Renal cortex interstitium (tissue), 11 donors: ENCODE data around the gene HCFC2. TPM values are rescaled to one million over a fixed set of nuclear protein-coding genes. Genes with fewer than 3 reads are reported as not detected.

Experiments
- DNase-seq, 11 donors: peaks; one replicate each; pipeline ENCODE4 v3.0.0-alpha.2; 2013; ENCODE audit warnings: low read depth in 9 of 11, low spot score in 4 of 11; ENCODE audit errors: extremely low read depth in 1 of 11
- polyA plus RNA-seq, 3 donors: library from polyadenylated mRNA; unstranded; fragments of 120-200 nt; gene quantifications; one replicate each; pipeline ENCODE4 v1.2.1, GENCODE V29; 2013; ENCODE audit not compliant: insufficient read length in 3 of 3

The HCFC2 gene
- polyA plus RNA-seq, 3 donors, result 14.8 to 19.0 (median 16.2) TPM

DNA sequence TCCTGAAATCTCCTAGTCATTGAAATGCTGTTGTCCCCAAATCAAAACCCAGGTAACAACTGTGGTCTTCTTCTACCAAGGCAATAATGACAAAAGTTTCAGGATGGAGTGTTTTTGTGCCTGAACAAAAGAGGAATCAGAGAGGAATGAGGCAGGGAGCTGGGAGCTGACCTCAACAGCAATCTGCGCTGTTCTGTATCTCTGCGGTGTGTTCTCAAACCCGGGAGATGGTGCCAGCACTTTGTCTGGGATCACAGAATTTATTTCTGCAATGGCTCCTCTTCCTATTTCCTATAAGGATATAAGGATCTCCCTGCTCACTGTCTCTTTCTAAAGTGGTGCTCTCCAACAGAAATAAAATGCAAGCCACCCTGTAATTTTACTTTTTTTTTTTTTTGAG is 13.9 kb upstream of the HCFC2 start:
- no peak for DNase-seq

DNA sequence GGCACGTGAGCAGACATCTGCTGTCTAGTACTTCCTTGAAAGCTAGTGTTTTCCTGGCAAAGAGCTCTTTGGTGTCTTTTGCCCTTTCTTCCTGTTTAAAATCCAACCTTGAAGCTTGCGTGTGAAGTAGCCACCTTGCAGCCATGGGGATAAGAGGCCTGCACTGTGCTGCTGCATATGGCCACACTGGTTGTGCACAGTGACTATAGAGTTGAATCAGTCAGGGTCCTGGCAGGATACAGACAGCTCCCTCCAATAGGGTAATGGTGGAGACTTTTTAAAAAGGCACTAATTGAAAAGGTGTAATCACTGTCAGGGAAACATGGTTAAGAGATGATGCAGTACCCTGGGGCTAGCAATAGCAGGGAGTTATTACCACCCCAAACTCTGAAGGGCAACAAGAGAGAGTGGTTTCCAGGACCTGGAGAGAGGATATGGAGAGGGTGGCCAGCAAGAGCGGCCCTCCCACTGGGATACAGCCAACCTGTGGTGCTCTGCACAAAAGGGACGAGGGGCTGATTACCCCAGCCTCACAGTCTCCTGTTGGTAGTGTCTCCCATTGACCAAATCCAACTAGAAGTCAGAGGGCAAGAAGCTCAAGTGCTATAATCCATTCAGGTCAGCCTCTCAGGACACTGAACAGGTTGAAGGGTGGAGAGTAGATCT is 9.5 kb upstream of the HCFC2 start:
- no peak for DNase-seq

DNA sequence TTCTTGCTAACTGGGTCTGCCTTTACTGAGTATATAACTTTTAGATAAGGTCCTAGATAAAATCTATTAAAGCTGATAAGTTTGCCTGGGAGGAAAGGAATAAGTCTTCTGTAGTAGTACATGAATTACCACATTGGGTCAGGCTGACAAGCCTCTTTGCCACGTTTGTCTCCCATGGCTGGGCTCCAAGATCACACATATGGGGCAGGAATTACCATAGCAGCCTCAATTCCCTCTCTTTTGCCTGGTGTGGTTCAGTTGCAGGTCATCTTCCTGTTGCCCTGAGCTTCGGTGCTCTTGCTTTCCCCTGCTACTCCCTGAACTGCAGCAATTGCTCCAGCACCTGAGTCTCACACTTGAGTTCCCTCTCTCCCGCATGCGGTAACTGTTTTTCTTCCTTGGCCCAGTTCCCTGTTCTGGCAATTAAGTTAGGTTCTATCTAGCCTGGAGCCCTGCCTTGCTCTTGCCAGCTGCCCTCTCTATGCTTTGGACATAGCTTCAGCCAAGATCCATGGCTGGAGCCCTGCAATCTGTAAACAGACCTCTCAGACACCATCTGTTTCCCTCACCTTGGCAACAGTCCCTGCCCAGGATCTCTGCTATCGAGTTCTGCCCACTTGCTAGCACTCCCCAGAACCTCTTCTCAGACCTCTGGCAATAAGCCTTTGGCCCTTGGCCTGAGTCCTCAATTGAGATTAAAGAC is 8.5 kb upstream of the HCFC2 start:
- DNase-seq, result no peak

DNA sequence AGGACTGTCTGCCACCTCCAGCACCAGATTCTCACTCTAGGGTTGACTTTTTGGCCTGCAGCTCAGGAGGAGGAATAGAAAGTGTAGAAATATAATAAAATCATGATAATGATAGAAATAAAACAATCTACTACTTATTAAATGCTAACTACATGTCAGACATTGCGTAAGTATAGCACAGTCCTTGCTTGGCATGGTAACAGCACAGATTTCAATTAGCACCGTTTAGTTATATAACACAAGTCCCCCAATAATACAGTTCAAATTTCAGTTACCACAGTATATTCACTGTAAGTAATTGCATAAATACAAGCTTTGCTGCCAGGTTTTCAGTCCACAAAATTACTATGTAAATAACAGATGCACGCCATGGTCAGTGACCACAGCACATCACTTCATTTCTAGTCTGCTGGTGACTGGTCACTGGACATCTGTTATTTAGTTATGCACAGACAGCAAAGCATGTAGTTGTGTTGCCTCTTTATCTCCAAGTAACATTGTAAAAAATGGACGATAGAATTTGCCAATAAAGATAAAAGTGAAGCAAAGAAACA is 7.8 kb upstream of the HCFC2 start:
- no peak for DNase-seq

DNA sequence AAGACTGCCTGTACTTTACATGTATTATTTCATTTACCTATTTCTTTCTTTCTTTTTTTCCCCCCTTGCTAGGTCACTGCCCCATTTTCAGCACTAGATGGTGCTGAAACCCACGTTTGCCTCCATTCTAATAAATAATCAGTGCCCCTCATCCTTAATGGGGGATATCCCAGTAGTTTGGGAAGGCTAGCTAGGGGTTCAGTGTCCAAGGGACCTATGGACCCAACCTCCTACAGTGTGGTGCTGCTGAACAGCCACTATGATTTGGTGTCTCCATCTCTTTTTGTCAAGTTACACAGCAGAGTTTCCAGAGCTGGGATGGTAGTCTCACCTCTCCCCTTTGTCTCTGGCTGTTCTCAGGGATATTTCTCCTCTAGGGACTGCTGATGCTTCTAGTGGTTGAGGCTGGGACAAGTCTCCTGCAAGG is 6.5 kb upstream of the HCFC2 start:
- DNase-seq, result no peak

DNA sequence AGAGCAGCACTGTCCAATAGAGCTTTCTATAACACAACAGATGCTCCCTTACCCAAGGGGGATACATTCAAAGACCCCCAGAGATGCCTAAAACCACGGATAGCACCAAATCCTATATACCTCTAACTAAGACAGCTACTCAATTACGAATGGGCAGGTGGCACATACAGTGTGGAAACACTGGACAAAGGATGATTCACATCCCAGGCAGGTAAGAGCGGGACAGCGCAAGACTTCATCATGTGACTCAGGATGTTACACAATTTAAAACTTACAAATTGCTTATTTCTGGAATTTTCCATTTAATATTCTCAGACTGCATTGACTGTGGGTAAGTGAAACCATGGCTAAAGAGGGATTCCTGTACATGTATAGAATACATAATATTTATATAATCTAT is 5.5 kb upstream of the HCFC2 start:
- DNase-seq, result no peak

DNA sequence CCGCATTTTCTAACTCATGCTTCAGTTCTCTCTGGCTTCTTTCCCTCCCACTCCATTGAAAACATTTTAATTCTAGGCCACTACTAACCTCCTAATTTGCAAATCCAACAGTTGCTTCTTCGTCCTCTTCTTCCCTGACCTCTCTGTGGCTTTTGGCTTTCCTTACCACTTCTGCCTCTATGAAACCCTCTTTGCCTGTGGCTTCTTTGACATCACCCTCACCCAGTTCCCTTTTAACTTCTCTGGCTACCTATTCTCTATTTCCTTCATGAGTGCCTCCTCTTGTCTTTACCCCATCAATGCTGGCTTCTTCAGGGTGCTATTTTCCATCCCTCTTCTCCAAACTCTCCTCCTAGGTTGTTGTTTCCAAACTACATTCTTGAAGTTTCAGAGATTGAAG is 4.4 kb upstream of the HCFC2 start:
- DNase-seq, result no peak

DNA sequence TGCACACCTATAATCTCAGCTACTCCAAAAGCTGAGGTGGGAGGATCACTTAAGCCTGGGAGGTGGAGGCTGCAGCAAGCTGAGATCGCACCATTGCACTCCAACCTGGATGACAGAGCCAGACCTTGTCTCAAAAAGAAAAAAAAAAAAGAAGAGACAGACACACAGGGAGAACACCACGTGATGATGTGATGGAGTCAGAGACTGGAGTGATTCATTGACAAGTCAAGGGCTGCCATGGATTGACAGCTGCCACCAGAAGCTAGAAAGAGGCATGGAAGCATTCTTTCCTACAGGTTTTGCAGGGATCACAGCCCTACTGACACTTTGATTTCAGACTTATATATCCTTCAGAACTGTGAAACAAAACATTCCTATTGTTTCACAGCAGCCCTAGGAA is 3.5 kb upstream of the HCFC2 start:
- no peak for DNase-seq

DNA sequence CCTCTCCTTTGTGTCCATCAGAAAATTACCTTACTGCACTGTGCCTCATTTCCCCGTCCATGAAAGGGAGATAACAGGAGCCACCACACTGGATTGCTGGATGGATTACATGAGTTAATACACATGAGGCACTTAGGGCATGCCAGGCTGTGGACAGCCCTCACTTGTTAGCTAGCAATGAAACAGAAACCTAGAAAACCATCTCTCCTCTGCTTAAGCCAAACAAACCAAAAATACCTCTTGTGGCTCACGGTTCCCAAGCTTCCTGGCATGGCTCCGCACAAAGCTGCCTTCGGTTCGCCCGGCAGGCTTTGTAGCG is 660 bp upstream of the HCFC2 start:
- peak in 1 of 11 donors; percentile 8 for DNase-seq

DNA sequence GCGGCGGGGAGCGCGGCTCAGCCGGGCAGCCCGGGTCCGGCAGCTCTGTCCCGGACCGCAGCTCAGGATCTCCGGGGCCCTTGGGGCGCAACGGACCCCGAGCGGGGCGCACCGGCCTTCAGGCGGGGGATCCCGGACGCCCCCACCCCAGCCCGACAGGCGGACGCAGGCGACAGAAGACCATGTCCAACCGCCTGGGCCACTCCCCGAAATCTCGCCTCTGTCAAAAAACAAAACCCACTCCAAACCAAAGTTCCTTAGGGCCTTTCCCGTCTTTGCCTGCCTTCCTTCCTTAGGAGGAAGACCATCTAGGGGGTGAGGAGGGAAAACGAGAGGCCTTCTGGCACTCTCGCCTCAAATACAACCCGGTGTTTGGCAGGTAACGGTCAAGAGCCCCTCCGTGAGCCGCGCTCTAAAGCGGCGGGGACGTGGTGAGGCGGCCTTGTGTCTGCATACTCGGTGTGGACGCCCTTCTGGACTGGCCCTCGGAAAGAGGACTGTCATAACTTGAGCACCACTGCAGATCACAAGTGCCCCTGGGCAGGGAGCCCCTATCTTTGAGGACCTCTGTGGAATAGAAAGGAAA is 604 bp downstream of the HCFC2 start:
- DNase-seq, result no peak

DNA sequence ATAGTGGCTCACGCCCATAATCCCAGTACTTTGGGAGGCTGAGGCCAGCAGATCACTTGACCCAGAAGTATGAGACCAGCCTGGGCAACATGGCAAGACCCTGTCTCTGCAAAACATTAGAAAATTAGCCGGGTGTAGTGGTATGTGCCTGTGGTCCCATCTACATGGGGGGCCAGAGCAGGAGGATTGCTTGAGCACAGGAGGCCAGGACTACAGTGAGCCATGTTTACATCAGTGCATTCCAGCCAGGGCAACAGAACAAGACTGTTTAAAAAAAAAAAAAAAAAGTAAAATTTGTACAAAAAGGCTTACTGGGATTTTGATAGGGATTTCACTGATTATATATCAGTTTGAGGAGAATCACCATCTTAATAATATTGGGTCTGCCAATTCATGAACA is 7.8 kb downstream of the HCFC2 start:
- no peak for DNase-seq

DNA sequence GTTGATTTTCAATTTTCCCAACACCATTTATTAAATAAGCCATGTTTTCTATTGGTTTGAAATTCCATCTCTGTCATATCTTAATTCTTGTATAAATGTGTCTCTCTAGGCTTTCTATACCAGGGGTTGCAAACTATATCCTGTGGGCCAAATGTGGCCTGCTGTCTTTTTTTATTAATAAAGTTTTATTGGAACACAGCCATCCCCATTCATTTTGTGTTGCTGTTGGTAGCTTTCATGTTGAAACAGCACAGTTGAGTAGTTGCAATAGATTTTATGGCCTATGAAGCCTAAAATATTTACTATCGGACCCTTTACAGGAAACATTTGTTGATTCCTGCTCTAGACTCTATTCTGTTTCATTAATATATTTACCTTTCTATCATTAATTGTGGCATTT is 9.4 kb downstream of the HCFC2 start:
- no peak for DNase-seq

DNA sequence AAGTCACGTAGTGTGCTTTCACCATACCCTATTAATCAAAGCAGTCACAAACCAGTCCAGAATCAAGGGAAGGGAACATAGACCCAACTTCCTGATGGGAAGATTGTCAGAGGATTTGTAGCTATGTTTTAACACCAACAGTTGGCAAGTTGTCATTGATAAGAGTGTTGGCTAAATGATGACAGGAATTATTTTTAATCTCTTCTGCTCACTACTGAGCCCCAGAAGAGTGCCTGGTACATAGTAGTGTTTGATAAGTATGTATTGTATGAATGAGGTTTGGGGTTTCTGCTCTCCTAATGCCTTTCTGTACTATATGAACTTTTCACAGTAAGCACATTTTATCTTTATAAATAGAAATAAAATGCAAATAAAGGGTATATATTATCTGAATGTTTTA is 14.7 kb downstream of the HCFC2 start:
- no peak for DNase-seq

DNA sequence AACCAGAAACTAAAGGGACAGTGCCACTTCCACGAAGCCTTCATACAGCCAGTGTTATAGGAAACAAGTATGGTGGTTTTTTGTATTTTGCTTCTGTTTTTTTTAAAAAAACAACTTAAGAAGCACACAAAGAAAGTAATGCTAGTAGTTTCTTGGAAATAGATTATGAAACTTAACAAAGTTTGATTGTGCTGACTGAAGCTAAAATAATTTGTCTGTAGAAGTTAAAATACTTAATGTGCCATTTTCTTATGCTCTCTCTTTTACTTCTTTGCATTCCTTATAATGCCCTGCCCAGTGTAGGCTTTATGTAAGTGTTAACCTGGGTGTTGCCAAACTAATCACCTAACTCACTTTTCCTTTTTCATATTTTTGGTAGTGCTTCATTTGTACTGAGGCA is 16.4 kb downstream of the HCFC2 start:
- DNase-seq, result no peak

DNA sequence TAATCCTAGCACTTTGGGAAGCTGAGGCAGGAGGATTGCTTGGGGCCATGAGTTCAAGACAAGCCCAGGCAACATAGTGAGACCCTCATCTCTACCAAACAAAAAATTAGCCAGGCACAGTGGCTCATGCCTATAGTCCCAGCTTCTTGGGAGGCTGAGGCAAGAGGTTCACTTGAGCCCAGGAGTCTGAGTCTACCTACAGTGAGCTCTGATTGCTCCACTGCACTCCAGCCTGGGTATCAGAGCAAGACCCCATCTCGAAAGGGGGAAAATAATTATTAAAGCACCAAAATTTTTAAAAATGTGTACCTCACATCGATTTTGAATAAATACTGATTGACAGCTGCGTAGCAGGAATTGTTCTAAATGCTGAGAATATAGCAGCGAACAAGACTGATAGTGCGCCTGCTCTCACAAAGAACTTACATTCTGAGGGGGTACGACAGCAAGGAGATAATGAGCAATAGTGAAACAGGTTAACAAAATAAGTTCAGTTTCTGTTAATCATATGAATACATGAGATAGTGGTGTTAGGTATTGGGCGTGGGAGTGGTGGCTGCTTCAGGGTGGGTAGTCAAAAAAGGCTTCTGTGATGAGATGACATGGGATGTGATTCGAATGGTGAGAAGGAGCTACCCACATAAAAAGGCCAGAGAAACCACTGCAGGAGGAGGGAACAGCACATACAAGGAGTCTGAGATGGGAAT is 19.6 kb downstream of the HCFC2 start:
- DNase-seq, result no peak

DNA sequence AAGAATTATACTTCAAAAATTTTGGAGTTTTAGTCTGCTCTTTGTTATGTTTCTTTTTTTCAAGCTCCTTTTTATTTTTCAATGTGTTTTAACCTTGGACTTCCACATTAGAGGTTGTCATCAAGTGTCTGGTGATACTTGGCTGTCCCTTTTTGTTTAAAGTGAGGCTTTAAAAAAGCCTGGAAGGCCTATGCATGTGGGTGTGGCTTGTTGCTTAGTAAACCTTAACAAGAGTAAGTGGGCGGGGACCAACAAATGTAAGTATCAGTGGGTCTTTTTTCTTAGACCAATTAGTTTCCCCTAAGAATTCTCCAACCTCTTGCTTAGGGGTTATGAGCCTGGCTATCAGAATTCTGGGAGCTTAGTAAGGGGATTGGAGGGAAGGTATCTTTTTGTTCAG is 26.4 kb downstream of the HCFC2 start:
- no peak for DNase-seq

DNA sequence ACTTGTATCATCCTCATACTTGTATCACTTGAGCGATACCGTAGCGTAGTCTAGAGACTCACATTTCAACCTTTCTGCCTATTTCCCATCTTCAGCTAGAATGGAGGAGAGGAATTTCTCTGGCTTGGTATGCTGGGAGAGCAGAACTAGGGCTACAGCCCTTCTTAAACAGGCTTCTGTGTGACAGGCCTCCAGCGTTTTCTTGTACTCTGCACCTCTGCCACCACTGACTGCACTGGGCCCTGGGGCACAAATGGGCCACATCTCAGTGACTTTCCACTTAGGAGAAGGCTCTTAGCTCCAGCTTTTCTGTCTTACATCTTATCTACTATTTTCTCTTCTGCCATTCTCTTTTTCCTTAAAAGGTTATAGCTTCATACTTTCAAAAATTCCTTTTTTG is 26.8 kb downstream of the HCFC2 start:
- no peak for DNase-seq

DNA sequence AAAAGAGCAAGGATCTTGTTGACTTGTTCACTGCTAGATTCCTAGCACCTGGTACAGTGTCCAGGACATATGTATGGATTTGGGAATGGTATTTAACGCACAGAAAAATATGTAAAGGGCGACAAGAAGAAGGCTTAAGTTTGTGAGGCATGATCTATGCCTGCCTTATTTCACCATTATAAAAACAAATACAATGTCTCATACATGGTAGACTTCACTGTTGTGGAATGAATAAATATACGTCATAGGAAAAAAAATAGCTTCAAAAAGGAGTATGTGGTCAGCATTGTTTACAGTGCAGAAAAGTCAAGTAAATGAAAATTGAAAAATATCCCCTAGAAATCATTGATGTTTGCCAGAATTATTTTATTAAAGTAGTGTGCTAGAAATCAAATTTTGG is 30.0 kb downstream of the HCFC2 start:
- no peak for DNase-seq

DNA sequence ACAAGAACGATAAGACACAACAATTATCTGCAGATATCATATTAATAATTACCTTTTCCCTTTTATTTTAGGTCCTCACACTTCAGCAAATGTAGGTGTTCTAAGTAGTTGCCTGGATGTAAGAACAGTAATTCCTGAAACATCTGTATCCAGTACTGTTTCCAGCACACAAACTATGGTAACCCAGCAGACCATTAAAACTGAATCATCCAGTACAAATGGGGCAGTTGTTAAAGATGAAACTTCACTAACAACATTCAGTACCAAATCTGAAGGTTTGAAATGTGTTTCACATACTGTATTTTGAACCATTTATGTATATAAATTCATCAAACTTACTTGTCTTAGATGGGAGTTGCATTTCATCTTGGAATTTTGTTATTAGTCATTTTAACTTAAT is 31.0 kb downstream of the HCFC2 start:
- DNase-seq, result no peak

DNA sequence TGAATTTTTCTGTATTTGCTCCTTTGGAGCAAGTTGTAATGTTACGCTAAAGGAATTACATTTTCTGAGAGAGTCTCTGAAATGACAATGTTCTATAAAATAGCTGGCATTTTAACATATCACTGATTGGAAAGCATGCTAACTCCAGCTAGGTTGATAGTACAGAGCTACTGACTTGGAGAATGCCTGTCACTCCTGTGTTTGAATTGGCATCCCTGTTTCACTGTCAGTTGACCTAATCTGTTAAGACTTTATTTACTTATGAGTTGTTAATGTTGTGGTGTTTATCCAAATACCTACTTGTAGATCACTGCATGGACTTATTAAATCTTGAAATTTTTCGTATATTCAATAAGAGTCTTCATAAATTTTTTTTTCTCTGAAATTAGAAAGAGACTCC is 33.6 kb downstream of the HCFC2 start:
- DNase-seq, result no peak
